Testis (tissue), 2 donors: Measurements from ENCODE around the gene KIAA0513.

Experiments
- CTCF ChIP-seq, 3 experiments: fragments of 450-650 bp in 2 of 3; fragments of 200-600 bp in 1 of 3; sonication (generic) in 1 of 3; IDR thresholded peaks; one replicate each; pipeline ENCODE4 v1.5.1; 2016 to 2019; ENCODE audit warnings: antibody characterized with exemption in 3 of 3, mild to moderate bottlenecking in 2 of 3, moderate library complexity in 1 of 3
- POLR2A ChIP-seq: fragments of 450-650 bp; IDR thresholded peaks from one replicate; pipeline ENCODE4 v1.6.1; 2017; ENCODE audit warnings: antibody characterized with exemption, mild to moderate bottlenecking, moderate library complexity

GRCh38 chr16:84992717-84993075 lies 34.9 kb upstream of the KIAA0513 start:
- no peak for TF ChIP-seq CTCF (IDR thresholded peaks at IDR 0.05)
- TF ChIP-seq POLR2A = no peak
